GM12878 (cell line): ENCODE results near the gene ODAPH. TPM values are rescaled to one million over a fixed set of nuclear protein-coding genes. Genes with fewer than 3 reads are reported as not detected.
A peak's percentile ranks its signal among the peaks of the same experiment; 100 is the strongest.

ENCODE experiments used
- BHLHE40 ChIP-seq, 2 experiments: fragments of 450-650 bp in 1 of 2; IDR thresholded peaks; 2 replicates each; pipeline ENCODE4 v1.6.1; 2011 to 2017; ENCODE audit warnings: low read depth in 2 of 2, borderline replicate concordance in 1 of 2, improper control_type of control experiment in 1 of 2, low read length in 1 of 2, mild to moderate bottlenecking in 1 of 2
- DPF2 ChIP-seq: fragments of 450-650 bp; IDR thresholded peaks from 2 replicates; pipeline ENCODE4 v1.6.1; 2017; ENCODE audit warnings: mild to moderate bottlenecking
- EED ChIP-seq: sonication (generic); IDR thresholded peaks from 2 replicates; pipeline ENCODE4 v1.6.1; 2016; ENCODE audit warnings: antibody characterized with exemption, low read depth
- ESRRA ChIP-seq: IDR thresholded peaks from 2 replicates; pipeline ENCODE4 v1.6.1; 2012; ENCODE audit warnings: mild to moderate bottlenecking, low read length, improper control_type of control experiment
- ETV6 ChIP-seq, 2 experiments: fragments of 450-650 bp in 1 of 2; IDR thresholded peaks in 1 of 2; conservative IDR thresholded peaks in 1 of 2; 2 replicates each; pipeline ENCODE4 v1.6.1; 2014; ENCODE audit warnings: antibody characterized with exemption in 1 of 2, borderline replicate concordance in 1 of 2, low read depth in 1 of 2, mild to moderate bottlenecking in 1 of 2, moderate library complexity in 1 of 2
- KLF5 ChIP-seq: fragments of 450-650 bp; IDR thresholded peaks from 2 replicates; pipeline ENCODE4 v1.6.1; 2014; ENCODE audit warnings: mild to moderate bottlenecking; ENCODE audit not compliant: partially characterized antibody
- MAX ChIP-seq: IDR thresholded peaks from 2 replicates; pipeline ENCODE4 v1.6.1; 2012; ENCODE audit warnings: low read depth, low read length, improper control_type of control experiment
- POLR2AphosphoS2 ChIP-seq: IDR thresholded peaks from 2 replicates; pipeline ENCODE4 v1.6.1; 2011; ENCODE audit warnings: low read depth, mild to moderate bottlenecking, low read length, improper control_type of control experiment, moderate library complexity
- POLR2AphosphoS5 ChIP-seq: IDR thresholded peaks from 2 replicates; pipeline ENCODE4 v1.6.1; 2011; ENCODE audit warnings: mild to moderate bottlenecking, low read length, inconsistent platforms
- RAD51 ChIP-seq: fragments of 450-650 bp; IDR thresholded peaks from 2 replicates; pipeline ENCODE4 v1.6.1; 2016; ENCODE audit warnings: moderate library complexity, mild to moderate bottlenecking, inconsistent platforms
- RCOR1 ChIP-seq: conservative IDR thresholded peaks from 2 replicates; pipeline ENCODE4 v1.6.1; 2012; ENCODE audit warnings: low read depth, low read length, improper control_type of control experiment
- polyA plus RNA-seq, 11 experiments: library from polyadenylated mRNA; depleted of rRNA in 4 of 11; unstranded in 6 of 11; stranded (reverse) in 5 of 11; fragments of >200 nt; fragmentation: Nextera tagmentation in 4 of 11; fragmentation: Illumina TruSeq in 1 of 11; extraction: Ambion mirVana in 4 of 11; extraction: Trizol in 1 of 11; gene quantifications; 1 replicate in 1 of 11; 2 replicates in 10 of 11; pipeline versions ENCODE4 v1.2.1 to v1.2.3, GENCODE V29; 2011 to 2016; ENCODE audit warnings: inconsistent platforms in 2 of 11, missing spikeins in 2 of 11, low read depth in 1 of 11
- total RNA-seq, 4 experiments: library from RNA; depleted of rRNA in 3 of 4; stranded (reverse); fragments of >200 nt in 3 of 4; fragmentation: Illumina TruSeq in 1 of 4; extraction: Trizol in 1 of 4; gene quantifications; 2 replicates each; pipeline versions ENCODE4 v1.2.1 to v1.2.3, GENCODE V29; 2013 to 2021

The ODAPH gene
- total and polyA plus RNA-seq, 10 of the 15 experiments (the other 5 are each of a cell fraction or from before 2014, with no cell fraction given), result 0.06 to 0.13 (median 0.12) TPM; not detected in 6

- TF ChIP-seq EED (peak; percentile 61; the same call in 1 of the 2 replicates), DPF2 (peak; percentile 65), BHLHE40 (IDR thresholded peaks at IDR 0.05; ENCODE audit: borderline replicate concordance in 1 of 2, low read depth in 2 of 2, low read length in 1 of 2) (peak; percentile 93 to 97), POLR2AphosphoS2 (peak; percentile 95), MAX (no peak; the same call in 1 of the 2 replicates), RCOR1 (0 out of 2 replicates have a peak, but pooled peaks have one; percentile 75), ESRRA (no peak; the same call in 1 of the 2 replicates), KLF5 (peak; percentile 87), RAD51 (peak; percentile 97), POLR2AphosphoS5 (peak; percentile 98), ETV6 (conservative IDR thresholded peaks at IDR 0.05 in 1 of 2, IDR thresholded peaks at IDR 0.05 in 1 of 2; ENCODE audit: borderline replicate concordance in 1 of 2, low read depth in 1 of 2) (peak in 1 of 2 experiments; percentile 81; a peak in 2 of 4 replicates)
Measured at GRCh38 chr4:75514131-75514948, 41.5 kb upstream of the ODAPH start, which contains the start of the genes RCHY1 and THAP6 (continued).
